NB4 (cell line): ENCODE measurements around the gene PIK3C2G.

Experiments
- DNase-seq: peaks from one replicate; pipeline ENCODE4 v3.0.0; 2010; ENCODE audit warnings: low read depth
- H3K4me3 ChIP-seq: one replicate; pipeline ENCODE4 v1.5.1; 2011; ENCODE audit warnings: mild to moderate bottlenecking, low read depth, low read length, moderate library complexity
- MYC ChIP-seq: IDR thresholded peaks from 2 replicates; pipeline ENCODE4 v1.6.1; 2011; ENCODE audit warnings: low read depth, low read length
- POLR2A ChIP-seq: IDR thresholded peaks from 2 replicates; pipeline ENCODE4 v1.6.1; 2011; ENCODE audit warnings: mild to moderate bottlenecking; ENCODE audit not compliant: insufficient read length; ENCODE audit errors: extremely low read depth
- TF ChIP-seq, protein P1 (sequence below): IDR thresholded peaks from one replicate; pipeline ENCODE4 v1.5.1; 2012; ENCODE audit warnings: low read depth, low read length
- TF ChIP-seq, protein P2 (sequence below): IDR thresholded peaks from 2 replicates; pipeline ENCODE4 v1.6.1; 2011; ENCODE audit warnings: low read depth, low read length

Gene PIK3C2G

GRCh38 chr12:18261273-18261672, at the start of gene PIK3C2G:
TSS of gene PIK3C2G (plus strand) at chr12:18261518. CDS start at chr12:18282082, 20,564 bp downstream.
- TF ChIP-seq MYC = no peak
- TF ChIP-seq, protein P1, sequence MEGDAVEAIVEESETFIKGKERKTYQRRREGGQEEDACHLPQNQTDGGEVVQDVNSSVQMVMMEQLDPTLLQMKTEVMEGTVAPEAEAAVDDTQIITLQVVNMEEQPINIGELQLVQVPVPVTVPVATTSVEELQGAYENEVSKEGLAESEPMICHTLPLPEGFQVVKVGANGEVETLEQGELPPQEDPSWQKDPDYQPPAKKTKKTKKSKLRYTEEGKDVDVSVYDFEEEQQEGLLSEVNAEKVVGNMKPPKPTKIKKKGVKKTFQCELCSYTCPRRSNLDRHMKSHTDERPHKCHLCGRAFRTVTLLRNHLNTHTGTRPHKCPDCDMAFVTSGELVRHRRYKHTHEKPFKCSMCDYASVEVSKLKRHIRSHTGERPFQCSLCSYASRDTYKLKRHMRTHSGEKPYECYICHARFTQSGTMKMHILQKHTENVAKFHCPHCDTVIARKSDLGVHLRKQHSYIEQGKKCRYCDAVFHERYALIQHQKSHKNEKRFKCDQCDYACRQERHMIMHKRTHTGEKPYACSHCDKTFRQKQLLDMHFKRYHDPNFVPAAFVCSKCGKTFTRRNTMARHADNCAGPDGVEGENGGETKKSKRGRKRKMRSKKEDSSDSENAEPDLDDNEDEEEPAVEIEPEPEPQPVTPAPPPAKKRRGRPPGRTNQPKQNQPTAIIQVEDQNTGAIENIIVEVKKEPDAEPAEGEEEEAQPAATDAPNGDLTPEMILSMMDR = no peak
- no peak for DNase-seq

DNA sequence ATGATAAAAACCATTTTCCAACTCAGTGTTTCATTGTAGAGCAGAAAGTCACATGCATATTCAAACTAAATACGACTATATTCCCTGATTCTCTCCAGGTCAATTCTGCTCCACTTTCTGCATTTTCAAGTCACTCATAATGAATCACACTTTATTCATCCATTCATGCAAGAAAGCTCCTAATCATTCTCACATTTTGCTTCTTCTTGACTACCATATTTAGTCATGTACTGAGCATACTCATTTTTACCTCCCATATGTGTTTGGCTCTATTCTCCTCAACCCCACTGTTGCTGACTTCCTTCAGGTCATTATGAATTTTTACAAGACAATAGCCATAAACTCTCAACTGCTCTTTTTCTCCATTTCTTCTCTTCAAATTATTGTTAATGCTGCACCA, 43.4 kb upstream of the PIK3C2G start:
- no peak overlapping the region for H3K4me3 ChIP-seq
- TF ChIP-seq, protein P1 = no peak
- no peak for DNase-seq

More at GRCh38 chr12:18261273-18261672, at the start of gene PIK3C2G:
- H3K4me3 ChIP-seq = no peak within 1 kb of the TSS

DNA sequence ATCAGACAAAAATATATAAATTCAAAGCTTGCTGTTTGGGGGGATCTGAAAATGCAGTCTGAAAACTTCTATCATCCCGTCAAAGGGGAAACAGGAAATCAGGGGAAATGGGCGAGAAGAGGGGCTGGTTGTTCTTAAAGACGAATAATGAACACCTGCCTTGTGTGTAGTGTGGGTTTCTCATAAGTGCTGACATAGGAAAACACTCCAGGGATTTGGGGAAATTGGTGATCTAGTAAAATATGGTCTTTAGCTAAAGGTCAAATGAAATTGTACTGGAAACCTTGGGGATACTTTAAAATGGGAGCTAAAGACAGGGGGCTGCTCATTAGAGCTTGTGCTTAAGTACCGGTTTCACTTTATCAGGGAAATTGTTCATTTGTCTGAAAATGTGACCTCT, 39.6 kb upstream of the PIK3C2G start:
- TF ChIP-seq MYC (no peak), POLR2A (no peak)
- TF ChIP-seq, protein P1 = no peak
- TF ChIP-seq, protein P2, sequence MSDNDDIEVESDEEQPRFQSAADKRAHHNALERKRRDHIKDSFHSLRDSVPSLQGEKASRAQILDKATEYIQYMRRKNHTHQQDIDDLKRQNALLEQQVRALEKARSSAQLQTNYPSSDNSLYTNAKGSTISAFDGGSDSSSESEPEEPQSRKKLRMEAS = no peak
- no peak overlapping the region for H3K4me3 ChIP-seq
- no peak for DNase-seq

DNA sequence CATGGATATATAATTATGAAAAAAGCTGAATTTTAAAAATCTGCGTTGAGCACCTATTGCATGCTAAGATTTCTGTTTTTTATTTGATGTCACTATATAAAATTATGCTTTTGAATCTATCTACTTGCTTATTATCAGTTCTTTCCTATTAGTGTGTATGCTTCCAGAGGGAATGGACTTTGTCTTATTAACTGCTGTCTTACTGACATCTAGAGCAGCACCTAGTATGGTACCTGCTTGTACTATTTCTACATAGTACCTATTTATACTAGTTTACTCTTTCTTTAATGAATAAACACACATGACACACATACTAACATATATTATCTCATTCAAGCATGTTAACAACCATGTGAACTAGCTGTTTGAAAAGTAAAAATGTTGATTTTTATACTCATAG, 38.6 kb upstream of the PIK3C2G start:
- TF ChIP-seq, protein P1 = no peak
- TF ChIP-seq, protein P2 = no peak
- TF ChIP-seq POLR2A (no peak), MYC (no peak)
- H3K4me3 ChIP-seq = no peak overlapping the region
- DNase-seq = no peak

- TF ChIP-seq, protein P2 = no peak
- TF ChIP-seq, protein P1 = peak; percentile 22
- peak; percentile 39 for DNase-seq
- no peak overlapping the region for H3K4me3 ChIP-seq
Observed at GRCh38 chr12:18224745-18225144, 36.6 kb upstream of the PIK3C2G start.

GRCh38 chr12:18239526-18239925, 21.8 kb upstream of the PIK3C2G start:
- no peak for DNase-seq
- TF ChIP-seq MYC (no peak), POLR2A (no peak)
- TF ChIP-seq, protein P2 = no peak
- TF ChIP-seq, protein P1 = no peak
- no peak overlapping the region for H3K4me3 ChIP-seq
